ENCODE data around the gene RINL.

RINL gene

DNA sequence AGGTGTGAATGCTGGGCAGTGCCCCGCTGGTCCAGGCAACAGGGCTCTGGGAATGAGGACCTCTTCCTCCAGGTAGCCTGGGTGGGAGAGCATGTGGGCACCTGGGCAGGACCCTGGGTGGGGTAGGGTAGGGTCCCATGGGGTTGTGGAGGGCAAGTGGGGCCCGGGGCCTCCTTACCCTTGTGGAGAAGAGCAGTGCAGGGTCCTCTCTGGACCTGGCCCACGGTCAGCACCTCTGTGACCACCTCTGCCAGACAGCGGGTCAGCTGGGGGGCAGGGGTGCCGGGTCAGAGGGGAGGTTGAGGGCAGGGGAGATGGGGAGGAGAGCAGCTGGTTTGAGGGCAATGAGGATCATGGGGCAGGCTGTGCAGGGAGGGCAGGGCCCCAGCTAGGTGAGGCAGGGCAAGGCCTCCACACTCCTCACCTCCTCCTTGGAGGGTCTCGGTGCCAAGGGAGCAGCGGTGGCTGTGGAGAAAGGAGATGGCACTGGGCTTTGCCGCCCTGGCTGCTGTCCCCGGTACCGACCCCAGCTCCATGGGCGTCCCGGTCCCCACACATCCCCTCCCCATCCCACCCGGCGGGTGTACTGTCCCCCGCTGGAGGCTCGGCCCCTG lies 33.4 kb upstream of the RINL start:
- Histone ChIP-seq H3K9ac (ENCODE audit: low read depth, low read length) (no peak overlapping the region), H3K27me3 (ENCODE audit: insufficient read depth, low read length, poor library complexity) (no peaks in the 10 kb centered on the region), H2AFZ (ENCODE audit: low read depth, low read length) (no peak overlapping the region), H3K27ac (ENCODE audit: low read length) (no peak overlapping the region), H3K4me2 (ENCODE audit: insufficient read depth, low read length) (no peak overlapping the region), H3K4me3 (ENCODE audit: low read depth in 1 of 2, low read length in 2 of 2) (no peak overlapping the region), H3K9me3 (ENCODE audit: insufficient read depth, low read length, severe bottlenecking) (no peaks in the 10 kb centered on the region), H3K79me2 (ENCODE audit: insufficient read depth, low read length) (no peaks in the 10 kb centered on the region), H4K20me1 (ENCODE audit: insufficient read depth, low read length) (no peaks in the 10 kb centered on the region), H3K4me1 (ENCODE audit: insufficient read depth, low read length) (no peaks in the 10 kb centered on the region), H3K36me3 (ENCODE audit: insufficient read depth, low read length) (peaks cover 15% of the 10 kb centered on the region)
- TF ChIP-seq EZH2 (IDR thresholded peaks at IDR 0.05; ENCODE audit: borderline replicate concordance, low read depth, low read length, severe bottlenecking) = no peak
- TF ChIP-seq, protein P1, sequence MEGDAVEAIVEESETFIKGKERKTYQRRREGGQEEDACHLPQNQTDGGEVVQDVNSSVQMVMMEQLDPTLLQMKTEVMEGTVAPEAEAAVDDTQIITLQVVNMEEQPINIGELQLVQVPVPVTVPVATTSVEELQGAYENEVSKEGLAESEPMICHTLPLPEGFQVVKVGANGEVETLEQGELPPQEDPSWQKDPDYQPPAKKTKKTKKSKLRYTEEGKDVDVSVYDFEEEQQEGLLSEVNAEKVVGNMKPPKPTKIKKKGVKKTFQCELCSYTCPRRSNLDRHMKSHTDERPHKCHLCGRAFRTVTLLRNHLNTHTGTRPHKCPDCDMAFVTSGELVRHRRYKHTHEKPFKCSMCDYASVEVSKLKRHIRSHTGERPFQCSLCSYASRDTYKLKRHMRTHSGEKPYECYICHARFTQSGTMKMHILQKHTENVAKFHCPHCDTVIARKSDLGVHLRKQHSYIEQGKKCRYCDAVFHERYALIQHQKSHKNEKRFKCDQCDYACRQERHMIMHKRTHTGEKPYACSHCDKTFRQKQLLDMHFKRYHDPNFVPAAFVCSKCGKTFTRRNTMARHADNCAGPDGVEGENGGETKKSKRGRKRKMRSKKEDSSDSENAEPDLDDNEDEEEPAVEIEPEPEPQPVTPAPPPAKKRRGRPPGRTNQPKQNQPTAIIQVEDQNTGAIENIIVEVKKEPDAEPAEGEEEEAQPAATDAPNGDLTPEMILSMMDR (IDR thresholded peaks at IDR 0.05; ENCODE audit: borderline replicate concordance, extremely low read depth, low read length, poor library complexity, severe bottlenecking) = no peak
- ATAC-seq (ENCODE audit: insufficient read depth, low read depth) (no peak), DNase-seq (no peak)

GRCh38 chr19:38910488-38910887 lies 32.4 kb upstream of the RINL start:
- Histone ChIP-seq H3K9me3 (ENCODE audit: insufficient read depth, low read length, severe bottlenecking) (no peaks in the 10 kb centered on the region), H3K4me1 (ENCODE audit: insufficient read depth, low read length) (no peaks in the 10 kb centered on the region), H2AFZ (ENCODE audit: low read depth, low read length) (no peak overlapping the region), H3K79me2 (ENCODE audit: insufficient read depth, low read length) (no peaks in the 10 kb centered on the region), H3K4me3 (ENCODE audit: low read depth in 1 of 2, low read length in 2 of 2) (no peak overlapping the region), H3K4me2 (ENCODE audit: insufficient read depth, low read length) (no peak overlapping the region), H4K20me1 (ENCODE audit: insufficient read depth, low read length) (no peaks in the 10 kb centered on the region), H3K27ac (ENCODE audit: low read length) (no peak overlapping the region), H3K9ac (ENCODE audit: low read depth, low read length) (no peak overlapping the region), H3K36me3 (ENCODE audit: insufficient read depth, low read length) (peaks cover 21% of the 10 kb centered on the region), H3K27me3 (ENCODE audit: insufficient read depth, low read length, poor library complexity) (no peaks in the 10 kb centered on the region)
- TF ChIP-seq EZH2 (IDR thresholded peaks at IDR 0.05; ENCODE audit: borderline replicate concordance, low read depth, low read length, severe bottlenecking) = no peak
- TF ChIP-seq, protein P1 (IDR thresholded peaks at IDR 0.05; ENCODE audit: borderline replicate concordance, extremely low read depth, low read length, poor library complexity, severe bottlenecking) = no peak
- no peak for ATAC-seq (ENCODE audit: insufficient read depth, low read depth)
- DNase-seq = no peak

DNA sequence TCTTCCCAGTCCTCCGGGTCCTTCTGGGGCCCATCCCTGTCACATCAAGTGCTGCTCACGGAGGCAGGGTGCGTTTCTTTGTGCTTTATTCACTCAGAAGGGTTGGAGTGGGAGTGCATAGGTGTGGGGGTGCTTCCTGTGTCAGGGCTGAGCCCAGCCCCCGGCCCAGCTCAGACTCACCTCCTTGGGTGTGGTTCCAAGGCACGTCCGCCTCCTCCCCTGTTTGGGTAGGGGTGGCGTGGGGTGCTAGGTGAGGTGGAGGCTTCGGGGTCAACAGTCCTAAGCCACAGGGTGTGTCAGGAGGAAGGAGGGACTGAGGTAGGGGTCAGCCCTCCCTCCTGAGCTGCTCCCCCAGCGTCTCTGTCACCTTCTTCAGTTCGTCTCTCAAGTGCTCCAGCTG lies 30.8 kb upstream of the RINL start:
- DNase-seq = no peak
- no peak overlapping the region for H3K4me2 ChIP-seq (ENCODE audit: insufficient read depth, low read length)

More for the DNA sequence above, 30.8 kb upstream of the RINL start:
- no peak for ATAC-seq (ENCODE audit: insufficient read depth, low read depth)
- H3K4me1 ChIP-seq (ENCODE audit: insufficient read depth, low read length) = no peaks in the 10 kb centered on the region
- peaks cover 35% of the 10 kb centered on the region for H3K36me3 ChIP-seq (ENCODE audit: insufficient read depth, low read length)
- no peaks in the 10 kb centered on the region; the same call in 1 of the 2 replicates for H3K79me2 ChIP-seq (ENCODE audit: insufficient read depth, low read length)
- H3K4me3 ChIP-seq (ENCODE audit: low read depth in 1 of 2, low read length in 2 of 2) = no peak overlapping the region
- no peak overlapping the region for H3K27ac ChIP-seq (ENCODE audit: low read length)
- no peak overlapping the region for H2AFZ ChIP-seq (ENCODE audit: low read depth, low read length)
- no peak overlapping the region for H3K9ac ChIP-seq (ENCODE audit: low read depth, low read length)
- TF ChIP-seq, protein P1 (IDR thresholded peaks at IDR 0.05; ENCODE audit: borderline replicate concordance, extremely low read depth, low read length, poor library complexity, severe bottlenecking) = no peak
- no peak for TF ChIP-seq EZH2 (IDR thresholded peaks at IDR 0.05; ENCODE audit: borderline replicate concordance, low read depth, low read length, severe bottlenecking)
- no peaks in the 10 kb centered on the region for H3K27me3 ChIP-seq (ENCODE audit: insufficient read depth, low read length, poor library complexity)
- H3K9me3 ChIP-seq (ENCODE audit: insufficient read depth, low read length, severe bottlenecking) = no peaks in the 10 kb centered on the region
- H4K20me1 ChIP-seq (ENCODE audit: insufficient read depth, low read length) = no peaks in the 10 kb centered on the region; the same call in 1 of the 2 replicates

Data from DND-41 (cell line).